ENCODE data around the gene ABCA10.
A peak's percentile ranks its signal among the peaks of the same experiment; 100 is the strongest.
"Not testable (repeated sequence)": the region's sequence is repeated elsewhere in the genome, so short reads cannot be mapped to it uniquely, and the experiment has no call there.

Gene ABCA10

GRCh38 chr17:69230939-69231338 is 2.3 kb upstream of the ABCA10 start:
- no peak for DNase-seq (ENCODE audit: low read depth)

GRCh38 chr17:69228018-69228417 is 606 bp downstream of the ABCA10 start:
- no peak for DNase-seq (ENCODE audit: low read depth)

GRCh38 chr17:69227541-69227940 is 1.1 kb downstream of the ABCA10 start:
- no peak for DNase-seq (ENCODE audit: low read depth)

- no peak for DNase-seq (ENCODE audit: low read depth)
Observed at GRCh38 chr17:69223809-69224208, 4.8 kb downstream of the ABCA10 start.

- DNase-seq (ENCODE audit: low read depth) = no peak
Observed at GRCh38 chr17:69222707-69223258, 5.8 kb downstream of the ABCA10 start.

- DNase-seq (ENCODE audit: low read depth) = no peak
Observed at GRCh38 chr17:69220098-69220497, 8.5 kb downstream of the ABCA10 start.

GRCh38 chr17:69218986-69219385 is 9.6 kb downstream of the ABCA10 start:
- no peak for DNase-seq (ENCODE audit: low read depth)

GRCh38 chr17:69213059-69213813 is 15.4 kb downstream of the ABCA10 start:
- DNase-seq (ENCODE audit: low read depth) = no peak

GRCh38 chr17:69208640-69209039 is 20.0 kb downstream of the ABCA10 start:
- no peak for DNase-seq (ENCODE audit: low read depth)

GRCh38 chr17:69207151-69207550 is 21.5 kb downstream of the ABCA10 start:
- DNase-seq (ENCODE audit: low read depth) = no peak

- no peak for DNase-seq (ENCODE audit: low read depth)
Observed at GRCh38 chr17:69198238-69198637, 30.4 kb downstream of the ABCA10 start.

DNA sequence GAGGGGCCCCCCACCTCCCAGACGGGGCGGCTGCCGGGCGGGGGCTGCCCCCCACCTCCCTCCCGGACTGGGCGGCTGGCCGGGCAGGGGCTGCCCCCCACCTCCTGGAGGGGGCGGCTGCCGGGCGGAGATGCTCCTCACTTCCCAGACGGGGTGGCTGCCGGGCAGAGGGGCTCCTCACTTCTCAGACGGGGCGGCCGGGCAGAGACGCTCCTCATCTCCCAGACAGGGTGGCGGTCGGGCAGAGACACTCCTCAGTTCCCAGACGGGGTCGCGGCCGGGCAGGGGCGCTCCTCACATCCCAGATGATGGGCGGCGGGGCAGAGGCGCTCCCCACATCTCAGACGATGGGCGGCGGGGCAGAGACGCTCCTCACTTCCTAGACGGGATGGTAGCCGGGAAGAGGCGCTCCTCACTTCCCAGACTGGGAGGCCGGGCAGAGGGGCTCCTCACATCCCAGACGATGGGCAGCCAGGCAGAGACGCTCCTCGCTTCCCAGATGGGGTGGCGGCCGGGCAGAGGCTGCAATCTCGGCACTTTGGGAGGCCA is 32.4 kb downstream of the ABCA10 start:
- not testable (repeated sequence) for DNase-seq (ENCODE audit: low read depth)

DNA sequence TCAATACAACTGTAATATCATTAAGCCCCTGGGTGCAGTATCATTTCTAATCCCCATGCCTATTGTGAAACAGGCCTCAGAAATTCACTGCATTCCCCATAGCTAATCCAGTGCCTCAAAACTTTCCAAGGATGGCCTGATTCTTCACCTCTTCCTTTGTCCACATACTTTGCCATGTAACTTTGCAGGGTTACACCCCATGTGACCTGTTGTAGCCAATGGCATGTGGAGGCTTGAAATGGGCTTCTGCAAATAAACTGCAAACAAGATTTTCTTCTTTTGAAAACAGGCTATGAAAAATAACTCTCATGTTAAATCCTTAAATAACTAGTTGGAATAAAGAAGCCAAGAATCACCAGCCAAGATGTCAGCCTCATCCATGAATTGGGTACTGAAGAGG is 35.9 kb downstream of the ABCA10 start:
- DNase-seq (ENCODE audit: low read depth) = no peak

GRCh38 chr17:69188796-69189195 is 39.8 kb downstream of the ABCA10 start:
- DNase-seq (ENCODE audit: low read depth) = no peak

GRCh38 chr17:69188064-69188463 is 40.6 kb downstream of the ABCA10 start:
- DNase-seq (ENCODE audit: low read depth) = no peak

GRCh38 chr17:69187294-69187693 is 41.3 kb downstream of the ABCA10 start:
- no peak for DNase-seq (ENCODE audit: low read depth)

DNA sequence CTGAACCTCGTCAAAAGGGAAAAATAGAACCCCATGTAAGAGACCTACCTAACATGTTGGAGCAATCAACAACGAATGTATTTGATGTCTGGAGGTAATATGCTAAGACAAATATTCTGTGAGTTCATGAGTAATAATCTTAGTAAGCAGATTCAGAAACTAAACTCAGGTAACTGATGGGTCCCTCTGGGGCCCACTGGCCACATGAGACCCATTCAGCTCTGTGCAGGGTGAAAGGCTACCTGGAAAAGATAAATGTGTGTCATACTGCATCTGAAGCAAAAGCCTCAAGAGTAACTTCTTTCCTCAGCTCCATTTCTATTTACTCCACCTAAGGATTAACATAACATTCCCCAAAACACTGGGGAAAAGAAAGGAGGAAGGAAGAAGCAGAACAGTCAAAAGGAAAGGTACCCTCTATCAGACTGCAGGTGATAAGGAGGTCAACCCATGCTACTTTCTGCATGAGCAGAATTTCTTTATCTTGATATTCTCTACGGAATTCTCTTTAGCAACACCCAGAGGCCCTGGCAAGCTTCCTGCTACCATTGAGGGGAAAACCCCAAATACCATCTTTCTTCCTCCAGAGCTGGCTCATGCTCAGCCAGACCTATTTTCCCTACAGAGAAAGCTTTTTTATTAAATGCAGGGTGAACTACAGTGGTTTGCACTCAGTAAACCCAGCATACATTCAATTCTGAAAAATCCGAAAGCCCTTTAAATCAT is 49.2 kb downstream of the ABCA10 start:
- no peak for DNase-seq (ENCODE audit: low read depth)

GRCh38 chr17:69176457-69176795 is 52.2 kb downstream of the ABCA10 start:
- DNase-seq (ENCODE audit: low read depth) = no peak

DNA sequence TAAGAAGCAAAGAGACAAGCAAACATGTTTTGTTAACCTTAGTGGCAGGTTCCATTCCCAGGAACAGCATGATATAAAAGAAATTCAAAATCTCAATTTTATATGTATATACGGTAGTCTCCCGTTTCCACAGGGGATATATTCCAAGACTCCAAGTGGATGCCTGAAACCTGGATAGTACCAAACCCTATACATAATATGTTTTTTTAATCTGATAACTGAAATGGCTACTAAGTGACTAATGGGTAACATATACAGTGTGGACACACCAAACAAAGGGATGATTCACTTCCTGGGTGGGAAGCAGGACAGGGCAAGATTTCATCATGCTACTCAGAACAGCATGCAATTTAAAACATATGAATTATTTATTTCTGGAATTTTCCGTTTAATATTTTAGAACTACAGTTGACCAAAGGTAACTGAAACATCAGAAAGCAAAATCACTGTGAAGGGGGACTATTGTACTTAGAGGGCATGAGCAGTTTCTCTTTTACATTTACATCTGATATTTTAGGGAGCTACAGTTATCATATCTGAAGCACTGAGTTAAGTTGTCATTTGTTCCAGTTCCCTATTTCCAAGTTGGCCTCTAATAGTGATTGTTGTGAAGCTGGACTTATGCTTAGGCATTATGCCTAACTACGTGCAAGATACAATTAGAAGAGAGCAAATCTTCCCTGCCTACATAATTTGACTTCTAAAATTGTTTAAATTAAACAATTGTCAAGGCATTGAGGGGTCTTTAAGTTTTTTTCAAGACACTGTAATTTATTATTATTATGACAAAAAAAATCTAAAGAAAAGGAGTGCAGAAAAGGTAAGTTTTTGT is 52.8 kb downstream of the ABCA10 start:
- peak; percentile 62 for DNase-seq (ENCODE audit: low read depth)

- no peak for DNase-seq (ENCODE audit: low read depth)
Observed at GRCh38 chr17:69175262-69175624, 53.4 kb downstream of the ABCA10 start.

DNA sequence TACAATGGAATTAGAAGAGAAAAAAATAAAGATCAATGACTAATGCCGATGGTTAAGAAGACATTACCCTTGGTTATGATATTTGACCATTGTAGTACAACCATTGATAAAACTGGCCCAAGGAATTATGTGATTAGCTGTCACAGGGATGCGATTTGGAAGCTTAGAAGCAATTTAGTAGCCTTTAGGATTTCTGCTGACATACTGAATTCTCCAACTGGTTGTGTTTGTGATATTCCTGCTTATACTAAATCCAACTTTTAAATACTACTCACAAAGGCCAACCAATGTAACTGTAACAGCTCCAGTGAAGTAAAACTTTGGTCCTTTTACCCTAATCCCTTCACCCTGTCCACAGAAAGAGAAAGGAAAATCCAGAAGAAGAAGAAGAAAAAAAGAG is 55.5 kb downstream of the ABCA10 start:
- DNase-seq (ENCODE audit: low read depth) = no peak

GRCh38 chr17:69170377-69170776 is 58.2 kb downstream of the ABCA10 start:
- no peak for DNase-seq (ENCODE audit: low read depth)

All from HS-27A (cell line).